Peyer's patch (tissue), 4 donors: ENCODE results near the gene ITPKB. TPM values are rescaled to one million over a fixed set of nuclear protein-coding genes. Genes with fewer than 3 reads are reported as not detected.

Source experiments
- DNase-seq, 3 donors: peaks; one replicate each; pipeline ENCODE4 v3.0.0-alpha.2; 2017 to 2019
- H3K27ac ChIP-seq, 4 donors: fragments of 200-600 bp; sonication (generic); one replicate each; pipeline ENCODE4 v1.5.1; 2016 to 2019
- H3K27me3 ChIP-seq, 2 donors: fragments of 200-600 bp; sonication (generic); one replicate each; pipeline ENCODE4 v1.5.1; 2019
- H3K36me3 ChIP-seq, 3 donors: fragments of 200-600 bp; sonication (generic); one replicate each; pipeline ENCODE4 v1.5.1; 2016 to 2019
- H3K4me1 ChIP-seq, 4 donors: fragments of 200-600 bp; sonication (generic); one replicate each; pipeline ENCODE4 v1.5.1; 2016 to 2019
- H3K4me3 ChIP-seq, 4 donors: fragments of 200-600 bp; sonication (generic); 1 replicate in 3 of 4; 2 replicates in 1 of 4; pipeline ENCODE4 v1.5.1; 2016 to 2019; ENCODE audit warnings: mild to moderate bottlenecking in 1 of 4
- H3K9me3 ChIP-seq, 4 donors: fragments of 200-600 bp; sonication (generic); one replicate each; pipeline ENCODE4 v1.5.1; 2016 to 2019; ENCODE audit warnings: mild to moderate bottlenecking in 1 of 4
- CTCF ChIP-seq, 6 experiments: fragments of 450-650 bp in 4 of 6; fragments of 200-600 bp in 2 of 6; sonication (generic) in 1 of 6; IDR thresholded peaks; one replicate each; pipeline ENCODE4 v1.5.1; 2017 to 2019; ENCODE audit warnings: antibody characterized with exemption in 6 of 6, mild to moderate bottlenecking in 3 of 6, moderate library complexity in 1 of 6
- POLR2A ChIP-seq, 2 donors: fragments of 450-650 bp; IDR thresholded peaks; one replicate each; pipeline ENCODE4 v1.5.1; 2017; ENCODE audit warnings: antibody characterized with exemption in 2 of 2, mild to moderate bottlenecking in 2 of 2, moderate library complexity in 2 of 2
- total RNA-seq, 4 donors: library from RNA; depleted of rRNA; stranded (reverse); fragments of >200 nt; gene quantifications; one replicate each; pipeline ENCODE4 v1.1.0, GENCODE V29; 2016

Gene ITPKB
- total RNA-seq = 10 to 100 TPM in 3 of 4 donors, 1 to 10 TPM in 1; 9.5 to 36.3 (median 23.0) TPM

GRCh38 chr1:226738995-226739695 is at the start of gene ITPKB:
TSS of gene ITPKB (minus strand) at chr1:226739282. CDS start at chr1:226737458, 1,824 bp downstream.
- Histone ChIP-seq H3K27me3 (no peaks in the 10 kb centered on the region), H3K4me1 (peaks cover 0 to 21% (median 19%) of the 10 kb centered on the region in 4 donors), H3K9me3 (no peaks in the 10 kb centered on the region), H3K36me3 (peaks cover 0 to 16% (median 0%) of the 10 kb centered on the region in 3 donors), H3K4me3 (peak within 1 kb of the TSS; percentile 59 to 96 (median 90)), H3K27ac (peak within 1 kb of the TSS; percentile 85 to 94 (median 88))
- TF ChIP-seq CTCF (IDR thresholded peaks at IDR 0.05) = no peak
- TF ChIP-seq POLR2A (IDR thresholded peaks at IDR 0.05) = peak in 1 of 2 donors; percentile 65
- DNase-seq = peak; percentile 72 to 92 (median 80)

- Histone ChIP-seq H3K27me3 (no peaks in the 10 kb centered on the region), H3K4me1 (peaks cover 0 to 6% (median 0%) of the 10 kb centered on the region in 4 donors), H3K27ac (no peak overlapping the region), H3K4me3 (no peak overlapping the region), H3K9me3 (no peaks in the 10 kb centered on the region), H3K36me3 (no peaks in the 10 kb centered on the region)
- TF ChIP-seq POLR2A (IDR thresholded peaks at IDR 0.05) (no peak), CTCF (IDR thresholded peaks at IDR 0.05) (no peak)
- DNase-seq = no peak
Measured at GRCh38 chr1:226787638-226788037, 48.6 kb upstream of the ITPKB start.

DNA sequence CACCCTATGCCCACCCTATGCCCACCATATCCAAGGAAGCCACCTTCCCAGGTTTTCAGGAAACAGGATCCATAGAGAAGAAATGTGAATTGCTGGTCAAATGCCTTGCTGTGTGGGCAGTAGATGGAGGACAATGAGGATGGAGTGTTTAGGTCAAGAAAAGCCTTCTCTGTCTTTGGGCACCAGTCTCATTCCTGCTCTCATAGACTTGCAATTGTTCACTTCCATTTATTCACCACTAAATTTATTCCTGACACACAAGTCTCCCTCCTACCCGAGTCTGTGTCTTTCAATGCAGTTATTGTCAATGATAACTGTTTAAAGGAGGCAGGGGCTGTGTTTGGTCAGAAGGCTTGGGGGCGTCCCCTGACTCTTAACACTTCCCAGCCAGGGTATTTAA is 48.0 kb upstream of the ITPKB start:
- Histone ChIP-seq H3K4me1 (peaks cover 0 to 6% (median 0%) of the 10 kb centered on the region in 4 donors), H3K4me3 (no peak overlapping the region), H3K27me3 (no peaks in the 10 kb centered on the region), H3K36me3 (no peaks in the 10 kb centered on the region), H3K9me3 (no peaks in the 10 kb centered on the region), H3K27ac (no peak overlapping the region)
- DNase-seq = no peak
- TF ChIP-seq POLR2A (IDR thresholded peaks at IDR 0.05) (no peak), CTCF (IDR thresholded peaks at IDR 0.05) (no peak)

GRCh38 chr1:226786550-226786949 is 47.5 kb upstream of the ITPKB start:
- Histone ChIP-seq H3K4me1 (peaks cover 0 to 6% (median 0%) of the 10 kb centered on the region in 4 donors), H3K36me3 (no peaks in the 10 kb centered on the region), H3K9me3 (no peaks in the 10 kb centered on the region), H3K4me3 (no peak overlapping the region), H3K27me3 (no peaks in the 10 kb centered on the region), H3K27ac (no peak overlapping the region)
- TF ChIP-seq POLR2A (IDR thresholded peaks at IDR 0.05) (no peak), CTCF (IDR thresholded peaks at IDR 0.05) (no peak)
- DNase-seq = no peak

DNA sequence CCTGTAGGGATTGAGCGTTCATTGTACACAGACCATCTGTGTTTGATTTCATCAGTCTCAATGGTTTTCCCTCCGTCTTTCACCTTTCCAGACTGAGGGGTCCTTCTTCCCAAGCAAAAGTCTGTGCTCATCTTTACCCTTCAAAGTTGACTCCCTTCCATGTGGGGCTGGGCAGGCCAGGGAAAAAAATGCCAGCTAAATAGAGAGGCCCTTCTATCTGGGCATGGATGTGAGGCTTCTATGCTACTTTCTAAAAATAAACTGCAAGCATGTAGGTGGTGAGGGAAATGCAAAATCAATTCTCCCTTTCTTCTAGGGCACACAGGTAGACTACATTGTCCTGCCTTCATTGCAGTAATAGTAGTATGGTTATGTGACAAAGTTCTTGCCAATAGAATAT is 46.7 kb upstream of the ITPKB start:
- Histone ChIP-seq H3K4me1 (peaks cover 0 to 6% (median 0%) of the 10 kb centered on the region in 4 donors), H3K4me3 (no peak overlapping the region), H3K27ac (no peak overlapping the region), H3K27me3 (no peaks in the 10 kb centered on the region), H3K9me3 (no peaks in the 10 kb centered on the region), H3K36me3 (no peaks in the 10 kb centered on the region)
- TF ChIP-seq CTCF (IDR thresholded peaks at IDR 0.05) (no peak), POLR2A (IDR thresholded peaks at IDR 0.05) (no peak)
- no peak for DNase-seq
